Measurements from ENCODE around the gene NIPSNAP3A. TPM values are rescaled to one million over a fixed set of nuclear protein-coding genes. Genes with fewer than 3 reads are reported as not detected.

NIPSNAP3A gene
- total and polyA plus RNA-seq, 2 donors (not counting 1 experiment from before 2014, with no cell fraction given), result 32.5 to 67.8 TPM

DNA sequence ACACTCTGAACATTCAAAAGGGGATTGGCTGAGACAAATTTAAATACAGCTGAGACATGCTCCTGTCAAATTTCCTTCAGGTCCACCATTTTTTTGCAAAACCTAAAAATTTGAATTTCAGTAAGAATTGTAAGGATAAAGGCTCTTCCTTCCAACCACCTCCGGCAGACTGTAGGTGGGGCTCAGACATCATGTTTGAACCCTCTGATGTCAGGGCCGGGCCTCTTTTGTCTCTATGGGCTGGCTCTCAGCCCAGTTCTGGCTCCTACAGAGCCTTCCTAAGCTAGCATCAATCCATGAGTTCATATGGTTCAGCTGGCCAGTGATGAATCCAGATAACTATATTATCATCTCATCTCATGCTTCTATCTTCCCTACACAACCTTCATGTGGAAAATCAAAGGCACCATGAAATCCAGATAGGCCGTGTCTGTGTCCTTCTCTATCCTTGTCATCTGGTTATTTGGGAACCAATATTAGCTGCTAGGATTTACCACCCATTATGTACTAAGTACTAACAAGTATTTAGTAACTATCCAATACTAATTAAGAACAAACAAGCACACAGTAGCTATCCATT lies 60.6 kb downstream of the NIPSNAP3A start:
- DNase-seq (ENCODE audit: low read depth in 2 of 2), result peak; percentile 34 to 44
- Histone ChIP-seq H3K27me3 (ENCODE audit: control insufficient read depth, insufficient read depth, low read length) (no peaks in the 10 kb centered on the region), H4K20me1 (ENCODE audit: control insufficient read depth, extremely low read depth, insufficient read depth, low read length) (no peaks in the 10 kb centered on the region), H3K4me2 (ENCODE audit: extremely low read depth, insufficient read depth, low read length) (no peak overlapping the region), H3K9me3 (ENCODE audit: control insufficient read depth, insufficient read depth, low read depth, low read length) (no peaks in the 10 kb centered on the region), H3K36me3 (ENCODE audit: control insufficient read depth, insufficient read depth, low read length) (peaks cover 7% of the 10 kb centered on the region), H2AFZ (ENCODE audit: low read length) (no peak overlapping the region), H3K79me2 (ENCODE audit: control insufficient read depth, insufficient read depth, low read length) (no peaks in the 10 kb centered on the region), H3K9ac (ENCODE audit: insufficient read depth, low read length) (no peak overlapping the region), H3K4me1 (ENCODE audit: control insufficient read depth, extremely low read depth, insufficient read depth, low read length) (peaks cover 9% of the 10 kb centered on the region), H3K27ac (ENCODE audit: insufficient read depth, low read length) (no peak overlapping the region), H3K4me3 (replicated peaks in 1 of 4; ENCODE audit: control extremely low read depth in 1 of 4, insufficient read depth in 1 of 4, low read depth in 3 of 4, low read length in 4 of 4) (no peak overlapping the region)
- TF ChIP-seq, protein P1, sequence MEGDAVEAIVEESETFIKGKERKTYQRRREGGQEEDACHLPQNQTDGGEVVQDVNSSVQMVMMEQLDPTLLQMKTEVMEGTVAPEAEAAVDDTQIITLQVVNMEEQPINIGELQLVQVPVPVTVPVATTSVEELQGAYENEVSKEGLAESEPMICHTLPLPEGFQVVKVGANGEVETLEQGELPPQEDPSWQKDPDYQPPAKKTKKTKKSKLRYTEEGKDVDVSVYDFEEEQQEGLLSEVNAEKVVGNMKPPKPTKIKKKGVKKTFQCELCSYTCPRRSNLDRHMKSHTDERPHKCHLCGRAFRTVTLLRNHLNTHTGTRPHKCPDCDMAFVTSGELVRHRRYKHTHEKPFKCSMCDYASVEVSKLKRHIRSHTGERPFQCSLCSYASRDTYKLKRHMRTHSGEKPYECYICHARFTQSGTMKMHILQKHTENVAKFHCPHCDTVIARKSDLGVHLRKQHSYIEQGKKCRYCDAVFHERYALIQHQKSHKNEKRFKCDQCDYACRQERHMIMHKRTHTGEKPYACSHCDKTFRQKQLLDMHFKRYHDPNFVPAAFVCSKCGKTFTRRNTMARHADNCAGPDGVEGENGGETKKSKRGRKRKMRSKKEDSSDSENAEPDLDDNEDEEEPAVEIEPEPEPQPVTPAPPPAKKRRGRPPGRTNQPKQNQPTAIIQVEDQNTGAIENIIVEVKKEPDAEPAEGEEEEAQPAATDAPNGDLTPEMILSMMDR (conservative IDR thresholded peaks at IDR 0.05 in 1 of 2, IDR thresholded peaks at IDR 0.05 in 1 of 2; ENCODE audit: low read depth in 1 of 2, low read length in 2 of 2), result peak in 1 of 2 donors; percentile 20
- TF ChIP-seq EZH2 (IDR thresholded peaks at IDR 0.05; ENCODE audit: low read length, missing control alignments), result no peak

Other genes with a start within 250 kb of the NIPSNAP3A start
- not detected in 2 replicates for gene OR13F1, start 243.4 kb upstream of the NIPSNAP3A start, total RNA-seq
- not detected in 2 replicates for gene OR13F1, start 243.4 kb upstream of the NIPSNAP3A start, polyA plus RNA-seq
- not detected in 2 replicates for gene OR13C4, start 220.5 kb upstream of the NIPSNAP3A start, total RNA-seq
- not detected in 2 replicates for gene OR13C4, start 220.5 kb upstream of the NIPSNAP3A start, polyA plus RNA-seq
- gene OR13C3, start 210.8 kb upstream of the NIPSNAP3A start, total RNA-seq, result not detected in 2 replicates
- gene OR13C3, start 210.8 kb upstream of the NIPSNAP3A start, polyA plus RNA-seq, result not detected in 2 replicates
- not detected in 2 replicates for gene OR13C8, start 178.5 kb upstream of the NIPSNAP3A start, total RNA-seq
- not detected in 2 replicates for gene OR13C8, start 178.5 kb upstream of the NIPSNAP3A start, polyA plus RNA-seq
- not detected in 2 replicates for gene OR13C5, start 148.3 kb upstream of the NIPSNAP3A start, total RNA-seq
- not detected in 2 replicates for gene OR13C5, start 148.3 kb upstream of the NIPSNAP3A start, polyA plus RNA-seq
- gene OR13C2, start 142.1 kb upstream of the NIPSNAP3A start, total RNA-seq, result not detected in 2 replicates
- gene OR13C2, start 142.1 kb upstream of the NIPSNAP3A start, polyA plus RNA-seq, result not detected in 2 replicates
- gene OR13C9, start 129.5 kb upstream of the NIPSNAP3A start, total RNA-seq, result not detected in 2 replicates
- gene OR13C9, start 129.5 kb upstream of the NIPSNAP3A start, polyA plus RNA-seq, result not detected in 2 replicates
- gene OR13D1, start 53.2 kb upstream of the NIPSNAP3A start, total RNA-seq, result not detected in 2 replicates
- not detected in 2 replicates for gene OR13D1, start 53.2 kb upstream of the NIPSNAP3A start, polyA plus RNA-seq
- 0.77 and 2.3 TPM in 2 replicates for gene NIPSNAP3B, start 16.4 kb downstream of the NIPSNAP3A start, total RNA-seq
- gene NIPSNAP3B, start 16.4 kb downstream of the NIPSNAP3A start, polyA plus RNA-seq, result 0.67 and 2.1 TPM in 2 replicates
- 60.4 and 75.2 TPM in 2 replicates for gene ABCA1, start 180.5 kb downstream of the NIPSNAP3A start, total RNA-seq
- gene ABCA1, start 180.5 kb downstream of the NIPSNAP3A start, polyA plus RNA-seq, result 11.5 and 22.4 TPM in 2 replicates